ENCODE results near the gene ZNF511.

The ZNF511 gene

DNA sequence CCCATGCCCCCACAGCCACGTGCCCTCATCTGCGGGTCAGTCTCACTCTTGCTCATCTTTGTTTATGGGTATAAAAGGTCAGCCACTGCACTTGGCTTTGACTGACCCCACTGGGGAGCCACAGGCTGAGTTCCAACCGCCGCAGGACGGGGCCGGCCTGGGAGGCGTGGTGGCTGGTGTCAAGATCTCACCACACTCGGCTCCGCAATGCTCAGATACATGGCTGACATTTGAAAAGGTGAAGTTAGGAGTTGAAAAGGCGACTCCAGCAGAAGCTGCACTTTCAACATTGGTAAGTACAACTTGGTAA, 14.9 kb upstream of the ZNF511 start:
- TF ChIP-seq, protein P1, sequence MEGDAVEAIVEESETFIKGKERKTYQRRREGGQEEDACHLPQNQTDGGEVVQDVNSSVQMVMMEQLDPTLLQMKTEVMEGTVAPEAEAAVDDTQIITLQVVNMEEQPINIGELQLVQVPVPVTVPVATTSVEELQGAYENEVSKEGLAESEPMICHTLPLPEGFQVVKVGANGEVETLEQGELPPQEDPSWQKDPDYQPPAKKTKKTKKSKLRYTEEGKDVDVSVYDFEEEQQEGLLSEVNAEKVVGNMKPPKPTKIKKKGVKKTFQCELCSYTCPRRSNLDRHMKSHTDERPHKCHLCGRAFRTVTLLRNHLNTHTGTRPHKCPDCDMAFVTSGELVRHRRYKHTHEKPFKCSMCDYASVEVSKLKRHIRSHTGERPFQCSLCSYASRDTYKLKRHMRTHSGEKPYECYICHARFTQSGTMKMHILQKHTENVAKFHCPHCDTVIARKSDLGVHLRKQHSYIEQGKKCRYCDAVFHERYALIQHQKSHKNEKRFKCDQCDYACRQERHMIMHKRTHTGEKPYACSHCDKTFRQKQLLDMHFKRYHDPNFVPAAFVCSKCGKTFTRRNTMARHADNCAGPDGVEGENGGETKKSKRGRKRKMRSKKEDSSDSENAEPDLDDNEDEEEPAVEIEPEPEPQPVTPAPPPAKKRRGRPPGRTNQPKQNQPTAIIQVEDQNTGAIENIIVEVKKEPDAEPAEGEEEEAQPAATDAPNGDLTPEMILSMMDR (IDR thresholded peaks at IDR 0.05; ENCODE audit: low read depth, low read length) = no peak

DNA sequence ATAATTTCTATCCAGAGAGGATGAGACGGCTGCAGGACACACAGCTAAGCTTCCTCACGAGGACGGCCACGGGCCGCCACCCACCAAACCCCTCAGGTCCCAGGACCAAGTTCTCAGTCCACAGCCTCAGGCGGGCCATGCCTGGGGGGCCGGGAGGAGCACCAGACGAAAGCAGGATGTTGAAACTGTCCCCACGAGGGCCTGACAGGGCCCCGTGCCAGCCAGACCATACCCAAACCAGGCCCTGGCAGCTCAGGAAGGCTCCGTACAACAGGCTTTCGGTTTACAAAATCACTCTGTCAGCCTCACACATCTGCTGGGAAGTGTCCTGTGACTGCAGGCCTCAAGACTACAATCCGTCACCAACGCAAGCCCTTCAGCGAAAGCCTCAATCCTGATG, 14.5 kb upstream of the ZNF511 start:
- DNase-seq (ENCODE audit: low read depth in 2 of 2) = no peak
- no peak overlapping the region for H3K4me3 ChIP-seq (replicated peaks in 1 of 2; ENCODE audit: low read depth in 2 of 2, low read length in 2 of 2)
- TF ChIP-seq, protein P1 (IDR thresholded peaks at IDR 0.05; ENCODE audit: low read depth, low read length) = no peak

More for the DNA sequence above, 14.9 kb upstream of the ZNF511 start:
- H3K4me3 ChIP-seq (replicated peaks in 1 of 2; ENCODE audit: low read depth in 2 of 2, low read length in 2 of 2) = no peak overlapping the region
- no peak for DNase-seq (ENCODE audit: low read depth in 2 of 2)

DNA sequence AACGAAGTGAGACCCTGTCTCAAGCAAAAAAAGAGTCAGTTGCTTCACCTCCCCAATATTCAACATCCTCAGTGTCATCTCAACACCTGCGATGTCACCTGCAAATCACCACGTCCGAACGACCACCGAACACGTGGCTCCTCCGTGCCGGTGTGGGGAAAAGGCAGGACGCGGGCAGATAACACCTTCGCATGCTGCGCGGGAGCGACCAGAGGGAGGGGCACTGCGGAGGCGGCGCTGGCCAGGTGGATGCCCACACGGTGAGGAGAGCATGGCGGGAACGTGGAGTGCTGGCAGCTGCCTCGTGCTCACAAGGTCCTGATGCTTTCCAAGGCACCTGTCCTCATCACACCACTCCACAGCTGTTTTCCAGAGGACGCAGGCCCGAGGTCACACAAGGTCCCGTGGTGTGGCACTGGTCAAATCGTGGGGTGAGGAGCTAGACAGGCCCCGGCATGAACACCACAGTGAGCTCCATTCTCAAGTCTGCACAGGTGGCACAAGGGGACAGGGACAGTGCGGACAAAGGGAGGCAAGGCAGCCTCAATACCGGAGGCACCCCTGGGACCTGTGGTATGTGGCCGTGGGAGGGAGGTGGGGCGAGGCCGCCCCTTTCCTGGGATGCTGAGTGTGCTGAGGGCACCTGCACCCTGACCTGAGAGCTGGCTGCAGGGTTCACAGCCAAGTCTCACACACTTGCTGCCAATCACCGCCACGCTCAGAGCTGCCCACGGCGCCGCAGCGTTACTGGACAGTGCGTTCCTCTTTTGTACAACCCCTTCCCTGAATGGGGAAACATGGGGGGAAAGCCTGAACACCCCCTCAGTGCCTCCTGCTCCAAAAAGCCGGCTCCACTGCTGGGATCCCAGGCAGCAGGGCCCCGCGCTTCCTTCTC, 13.0 kb upstream of the ZNF511 start:
- no peak for DNase-seq (ENCODE audit: low read depth in 2 of 2)
- TF ChIP-seq, protein P1 (IDR thresholded peaks at IDR 0.05; ENCODE audit: low read depth, low read length) = no peak
- no peak overlapping the region for H3K4me3 ChIP-seq (replicated peaks in 1 of 2; ENCODE audit: low read depth in 2 of 2, low read length in 2 of 2)

DNA sequence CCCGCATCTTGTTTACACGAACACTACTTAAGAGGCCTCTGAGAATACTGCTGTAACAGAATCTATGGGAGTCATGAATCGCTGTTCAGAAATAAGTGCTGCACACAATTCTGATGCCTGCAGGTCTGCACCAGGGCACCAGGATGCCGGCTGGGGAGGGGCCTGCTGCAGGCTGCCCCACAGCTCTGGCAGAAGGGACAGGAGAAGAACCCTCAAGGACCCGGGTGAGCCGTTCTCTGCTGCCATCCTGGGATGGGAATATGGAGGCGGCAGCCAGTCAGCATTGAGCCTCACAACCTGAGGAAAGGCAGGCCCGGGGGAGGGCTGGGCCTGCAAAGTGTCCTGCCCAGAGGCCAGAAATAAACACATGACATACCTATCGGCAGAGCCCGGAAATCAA, 11.2 kb upstream of the ZNF511 start:
- no peak overlapping the region for H3K4me3 ChIP-seq (replicated peaks in 1 of 2; ENCODE audit: low read depth in 2 of 2, low read length in 2 of 2)
- DNase-seq (ENCODE audit: low read depth in 2 of 2) = no peak
- TF ChIP-seq, protein P1 (IDR thresholded peaks at IDR 0.05; ENCODE audit: low read depth, low read length) = no peak

DNA sequence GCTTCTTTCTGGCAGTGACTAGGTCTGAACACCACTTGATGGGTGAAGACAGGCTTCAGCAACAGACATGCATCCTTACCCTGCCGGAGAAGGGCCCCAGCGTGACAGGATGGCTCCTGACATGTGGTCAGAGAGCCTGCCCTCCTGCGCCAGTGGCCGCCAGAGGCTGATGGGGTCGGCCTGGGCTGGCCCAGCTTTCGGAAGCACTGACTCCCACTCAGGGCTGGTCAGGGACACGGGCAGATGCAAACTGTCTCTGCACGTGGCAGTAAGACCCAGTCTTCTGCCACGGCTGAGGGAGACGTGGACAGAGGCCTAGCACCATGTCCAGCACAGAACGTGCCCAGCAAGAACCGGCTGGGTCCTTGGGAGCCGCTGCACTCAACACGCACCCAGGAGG, 10.2 kb upstream of the ZNF511 start:
- DNase-seq (ENCODE audit: low read depth in 2 of 2) = no peak
- H3K4me3 ChIP-seq (replicated peaks in 1 of 2; ENCODE audit: low read depth in 2 of 2, low read length in 2 of 2) = no peak overlapping the region
- TF ChIP-seq, protein P1 (IDR thresholded peaks at IDR 0.05; ENCODE audit: low read depth, low read length) = no peak

DNA sequence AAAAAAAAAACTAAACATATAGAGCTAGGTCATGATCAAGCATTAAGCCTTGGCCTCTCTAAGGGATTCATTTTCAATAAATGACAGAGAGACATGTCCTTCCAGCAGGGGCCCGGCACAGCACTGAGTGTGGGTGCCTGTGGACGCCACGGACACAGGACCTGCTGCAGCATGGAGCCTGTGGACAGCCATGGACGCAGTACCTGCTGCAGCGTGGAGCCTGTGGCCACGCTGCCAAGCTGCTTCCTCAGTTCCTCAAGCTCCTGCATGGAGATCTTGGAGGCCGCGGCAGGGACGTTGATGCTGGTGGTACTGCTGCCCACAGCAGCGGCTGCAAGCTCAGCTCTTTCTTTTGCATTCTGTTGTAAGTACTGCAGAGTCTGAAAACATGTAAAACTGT, 9.5 kb upstream of the ZNF511 start:
- no peak overlapping the region for H3K4me3 ChIP-seq (replicated peaks in 1 of 2; ENCODE audit: low read depth in 2 of 2, low read length in 2 of 2)
- no peak for DNase-seq (ENCODE audit: low read depth in 2 of 2)
- TF ChIP-seq, protein P1 (IDR thresholded peaks at IDR 0.05; ENCODE audit: low read depth, low read length) = no peak

DNA sequence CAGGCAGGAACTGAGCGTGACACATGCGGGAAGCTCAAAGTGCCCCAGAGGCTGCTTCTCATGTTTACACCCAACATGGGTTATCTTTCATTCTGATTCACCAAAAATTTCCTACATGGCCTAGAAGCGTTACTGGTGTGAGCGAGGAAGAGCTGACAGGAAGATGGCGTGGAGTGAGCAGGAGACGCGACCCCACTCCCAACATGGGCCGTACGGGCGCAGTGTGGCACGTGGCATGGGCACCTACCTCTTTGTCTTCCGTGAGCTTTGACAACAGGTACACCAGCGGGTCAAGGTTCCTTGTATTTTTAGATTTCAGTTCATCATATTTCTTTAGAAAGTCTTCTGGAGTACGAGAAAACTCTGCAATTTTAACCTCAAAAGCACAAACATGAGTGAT, 9.0 kb upstream of the ZNF511 start:
- no peak for DNase-seq (ENCODE audit: low read depth in 2 of 2)
- H3K4me3 ChIP-seq (replicated peaks in 1 of 2; ENCODE audit: low read depth in 2 of 2, low read length in 2 of 2) = no peak overlapping the region
- TF ChIP-seq, protein P1 (IDR thresholded peaks at IDR 0.05; ENCODE audit: low read depth, low read length) = no peak

Data from cardiac fibroblast (primary cell).